PC-3 (cell line): ENCODE results near the gene BUB1. TPM values are rescaled to one million over a fixed set of nuclear protein-coding genes. Genes with fewer than 3 reads are reported as not detected.

Source experiments
- ATAC-seq: fragments of 200-7000 bp; cut with Tn5 transposase; 2 replicates; pipeline ENCODE4 v1.9.1; 2020; ENCODE audit warnings: mild to moderate bottlenecking, moderate library complexity
- BruUV-seq: library from RNA; stranded (reverse); fragments of 400-500 nt; replicated peaks from 2 replicates; lab custom pipeline; 2021; lab: Mats Ljungman, UMichigan
- CTCF ChIA-PET: fragments of 300-600 bp; sonication (Branson Sonifier 250); formaldehyde crosslinking; loops from one replicate; lab custom pipeline; 2022; ENCODE audit warnings: antibody characterized with exemption; lab: Charles Lee
- POLR2A ChIA-PET: fragments of 300-600 bp; sonication (Branson Sonifier 250); formaldehyde crosslinking; loops from one replicate; lab custom pipeline; 2022; ENCODE audit warnings: antibody characterized with exemption; ENCODE audit not compliant: unreplicated experiment; lab: Charles Lee
- DNase-seq: peaks from one replicate; pipeline ENCODE4 v3.0.0-alpha.2; 2015
- H2AFZ ChIP-seq: fragments of 300-600 bp; sonication (generic); 2 replicates; pipeline ENCODE4 v1.6.0; 2016; ENCODE audit warnings: antibody characterized with exemption, low read length
- H3F3A ChIP-seq: fragments of 300-600 bp; sonication (generic); one replicate; pipeline ENCODE4 v1.6.0; 2017; ENCODE audit warnings: antibody characterized with exemption, low read length, control low read depth, mild to moderate bottlenecking; ENCODE audit not compliant: unreplicated experiment
- H3K27ac ChIP-seq: fragments of 300-600 bp; sonication (generic); 2 replicates; pipeline ENCODE4 v1.5.1; 2016; ENCODE audit warnings: mild to moderate bottlenecking, low read length
- H3K27me3 ChIP-seq: fragments of 300-600 bp; sonication (generic); 2 replicates; pipeline ENCODE4 v1.6.1; 2016; ENCODE audit warnings: low read length, mixed read lengths
- H3K36me3 ChIP-seq: fragments of 300-600 bp; sonication (generic); 2 replicates; pipeline ENCODE4 v1.6.1; 2016; ENCODE audit warnings: low read depth, mixed run types, low read length, mixed read lengths
- H3K4me1 ChIP-seq: fragments of 300-600 bp; sonication (generic); 2 replicates; pipeline ENCODE4 v1.5.1; 2016; ENCODE audit warnings: low read length; ENCODE audit not compliant: insufficient read depth
- H3K4me2 ChIP-seq: fragments of 300-600 bp; sonication (generic); 2 replicates; pipeline ENCODE4 v1.6.0; 2016; ENCODE audit warnings: low read length
- H3K4me3 ChIP-seq: fragments of 300-600 bp; sonication (generic); 2 replicates; pipeline ENCODE4 v1.5.1; 2016; ENCODE audit warnings: mild to moderate bottlenecking, low read length, mixed read lengths
- H3K79me2 ChIP-seq: fragments of 300-600 bp; sonication (generic); 2 replicates; pipeline ENCODE4 v1.6.1; 2017; ENCODE audit warnings: low read length, mixed read lengths
- H3K9ac ChIP-seq: fragments of 300-600 bp; sonication (generic); 2 replicates; pipeline ENCODE4 v1.6.0; 2016; ENCODE audit warnings: mild to moderate bottlenecking, low read length
- H3K9me2 ChIP-seq: fragments of 300-600 bp; sonication (generic); replicated peaks from 2 replicates; pipeline ENCODE4 v1.6.1; 2016; ENCODE audit warnings: mixed run types, low read length, mixed read lengths
- H3K9me3 ChIP-seq: fragments of 300-600 bp; sonication (generic); 2 replicates; pipeline ENCODE4 v1.6.1; 2016; ENCODE audit warnings: low read length, mixed read lengths
- H4K20me1 ChIP-seq: fragments of 300-600 bp; sonication (generic); 2 replicates; pipeline ENCODE4 v1.6.1; 2016; ENCODE audit warnings: low read length, mixed read lengths
- EZH2 ChIP-seq: fragments of 300-600 bp; sonication (generic); IDR thresholded peaks from one replicate; pipeline ENCODE4 v1.6.1; 2017; ENCODE audit warnings: antibody characterized with exemption, mild to moderate bottlenecking, low read length; ENCODE audit not compliant: unreplicated experiment
- EZH2phosphoT487 ChIP-seq: fragments of 300-600 bp; sonication (generic); IDR thresholded peaks from 2 replicates; pipeline ENCODE4 v1.6.1; 2018; ENCODE audit warnings: mild to moderate bottlenecking, antibody characterized with exemption, low read length, borderline replicate concordance
- intact Hi-C: fragments of 100-400 bp; cut with micrococcal nuclease; formaldehyde crosslinking; loops from 2 replicates; pipeline ENCODE4 v1.9.0; 2023
- total RNA-seq: library from RNA; depleted of rRNA; stranded (reverse); fragments of >200 nt; gene quantifications from 2 replicates; pipeline ENCODE4 v1.2.3, GENCODE V29; 2014
- TF ChIP-seq, protein P1 (sequence below): fragments of 300-600 bp; sonication (generic); conservative IDR thresholded peaks from 2 replicates; pipeline ENCODE4 v1.5.1; 2017; ENCODE audit warnings: antibody characterized with exemption, low read depth, mild to moderate bottlenecking, low read length

BUB1 gene
- total RNA-seq, 1 experiment from 2014 or later, result 89.8 TPM

DNA sequence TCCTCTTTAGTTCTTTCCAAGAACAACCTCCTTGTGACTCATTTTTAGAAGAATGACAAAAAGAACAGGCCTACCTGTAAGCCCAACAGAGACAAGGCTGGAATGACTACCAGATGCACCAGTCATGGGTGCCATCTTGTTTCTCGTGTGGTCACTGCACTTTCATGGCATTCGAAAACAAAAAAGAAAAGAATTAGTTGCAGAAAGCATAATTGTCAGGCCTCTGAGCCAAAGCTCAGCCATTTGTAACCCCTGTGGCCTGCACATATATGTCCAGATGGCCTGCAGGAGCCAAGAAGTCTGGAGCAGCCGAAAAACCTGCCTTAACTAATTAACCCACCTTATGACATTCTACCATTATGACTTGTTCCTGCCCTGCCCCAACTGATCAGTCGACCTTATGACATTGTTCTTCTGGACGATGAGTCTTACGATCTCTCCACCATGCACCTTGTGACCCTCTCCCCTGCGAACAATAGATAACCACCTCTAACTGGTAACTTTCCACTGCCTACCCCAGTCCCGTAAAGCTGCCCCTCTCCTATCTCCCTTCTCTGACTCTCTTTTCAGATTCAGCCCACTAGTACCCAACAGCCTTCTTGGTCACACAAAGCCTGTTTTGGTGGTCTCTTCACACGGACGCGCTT is 13.9 kb upstream of the BUB1 start:
- Histone ChIP-seq H3K27ac (no peak overlapping the region), H3K9me2 (no peaks in the 10 kb centered on the region), H3K9me3 (no peaks in the 10 kb centered on the region; the same call in 1 of the 2 replicates), H3F3A (no peaks in the 10 kb centered on the region), H2AFZ (no peak overlapping the region), H3K79me2 (no peaks in the 10 kb centered on the region), H3K4me1 (no peaks in the 10 kb centered on the region), H3K27me3 (no peaks in the 10 kb centered on the region), H3K4me2 (no peak overlapping the region), H3K4me3 (no peak overlapping the region), H4K20me1 (no peaks in the 10 kb centered on the region), H3K36me3 (no peaks in the 10 kb centered on the region), H3K9ac (no peak overlapping the region)
- intact Hi-C loops, result no loop called here
- POLR2A ChIA-PET, result no interaction called here
- DNase-seq, result no peak
- CTCF ChIA-PET, result no interaction called here
- ATAC-seq, result no peak
- no TSS peak for BruUV-seq
- TF ChIP-seq EZH2, result no peak
- TF ChIP-seq, protein P1, sequence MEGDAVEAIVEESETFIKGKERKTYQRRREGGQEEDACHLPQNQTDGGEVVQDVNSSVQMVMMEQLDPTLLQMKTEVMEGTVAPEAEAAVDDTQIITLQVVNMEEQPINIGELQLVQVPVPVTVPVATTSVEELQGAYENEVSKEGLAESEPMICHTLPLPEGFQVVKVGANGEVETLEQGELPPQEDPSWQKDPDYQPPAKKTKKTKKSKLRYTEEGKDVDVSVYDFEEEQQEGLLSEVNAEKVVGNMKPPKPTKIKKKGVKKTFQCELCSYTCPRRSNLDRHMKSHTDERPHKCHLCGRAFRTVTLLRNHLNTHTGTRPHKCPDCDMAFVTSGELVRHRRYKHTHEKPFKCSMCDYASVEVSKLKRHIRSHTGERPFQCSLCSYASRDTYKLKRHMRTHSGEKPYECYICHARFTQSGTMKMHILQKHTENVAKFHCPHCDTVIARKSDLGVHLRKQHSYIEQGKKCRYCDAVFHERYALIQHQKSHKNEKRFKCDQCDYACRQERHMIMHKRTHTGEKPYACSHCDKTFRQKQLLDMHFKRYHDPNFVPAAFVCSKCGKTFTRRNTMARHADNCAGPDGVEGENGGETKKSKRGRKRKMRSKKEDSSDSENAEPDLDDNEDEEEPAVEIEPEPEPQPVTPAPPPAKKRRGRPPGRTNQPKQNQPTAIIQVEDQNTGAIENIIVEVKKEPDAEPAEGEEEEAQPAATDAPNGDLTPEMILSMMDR, result no peak
- no peak for TF ChIP-seq EZH2phosphoT487

DNA sequence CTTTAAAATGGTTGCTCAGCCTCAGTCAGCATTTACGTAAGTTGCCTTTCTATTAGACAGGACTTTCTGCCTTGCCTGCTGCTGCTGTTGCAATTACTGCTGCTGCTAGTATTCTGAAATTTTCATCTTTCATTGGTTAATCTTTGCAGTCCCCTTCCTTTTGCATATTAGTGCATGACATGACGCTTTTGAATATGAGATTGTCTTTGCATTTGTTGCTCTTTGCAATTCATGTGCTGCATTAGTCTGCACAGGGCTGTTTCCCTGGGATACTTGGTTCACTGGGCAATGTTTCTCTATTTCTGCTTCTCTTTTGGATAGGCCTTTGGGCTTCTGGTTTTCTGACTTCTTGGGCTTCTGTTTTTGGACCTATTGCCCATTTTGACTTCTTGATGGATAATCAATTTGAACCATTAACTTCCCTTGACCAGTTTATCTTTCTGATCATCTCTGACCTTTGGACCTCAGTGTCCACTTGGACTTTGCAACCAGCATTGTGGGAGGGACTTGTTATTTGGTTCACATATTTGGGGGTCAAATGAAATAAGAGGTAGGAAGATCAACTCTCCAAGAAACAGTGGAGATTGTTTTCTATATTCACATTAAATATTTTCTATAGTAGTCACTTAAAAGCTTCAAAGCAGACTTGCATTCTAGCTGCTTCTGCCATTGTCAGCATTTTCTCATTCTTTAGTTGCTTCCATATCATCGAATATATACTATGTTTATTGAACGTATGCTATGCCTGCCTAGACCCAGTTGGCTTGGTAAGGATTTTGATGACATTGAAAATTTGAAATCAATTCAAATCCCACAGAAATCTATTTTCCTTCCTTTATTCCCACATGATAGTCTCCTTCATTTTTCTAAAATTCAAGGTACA is 12.5 kb upstream of the BUB1 start:
- DNase-seq, result no peak
- CTCF ChIA-PET, result no interaction called here

More for the DNA sequence above, 12.5 kb upstream of the BUB1 start:
- intact Hi-C loops, result no loop called here
- Histone ChIP-seq H3K4me3 (no peak overlapping the region), H3K9ac (no peak overlapping the region), H3K4me1 (no peaks in the 10 kb centered on the region), H3K27ac (no peak overlapping the region), H3K79me2 (no peaks in the 10 kb centered on the region), H3K27me3 (no peaks in the 10 kb centered on the region), H3K36me3 (no peaks in the 10 kb centered on the region), H3K9me2 (no peaks in the 10 kb centered on the region), H3F3A (no peaks in the 10 kb centered on the region), H3K9me3 (no peaks in the 10 kb centered on the region; the same call in 1 of the 2 replicates), H2AFZ (no peak overlapping the region), H4K20me1 (no peaks in the 10 kb centered on the region), H3K4me2 (no peak overlapping the region)
- POLR2A ChIA-PET, result no interaction called here
- BruUV-seq, result no TSS peak
- no peak for ATAC-seq
- no peak for TF ChIP-seq EZH2
- TF ChIP-seq EZH2phosphoT487, result no peak
- TF ChIP-seq, protein P1, result no peak
